ENCODE data around the gene MAP3K3. TPM values are rescaled to one million over a fixed set of nuclear protein-coding genes. Genes with fewer than 3 reads are reported as not detected.

The MAP3K3 gene
- total and polyA plus RNA-seq, 2 experiments from 2014 or later = 6.1 to 24.6 TPM

DNA sequence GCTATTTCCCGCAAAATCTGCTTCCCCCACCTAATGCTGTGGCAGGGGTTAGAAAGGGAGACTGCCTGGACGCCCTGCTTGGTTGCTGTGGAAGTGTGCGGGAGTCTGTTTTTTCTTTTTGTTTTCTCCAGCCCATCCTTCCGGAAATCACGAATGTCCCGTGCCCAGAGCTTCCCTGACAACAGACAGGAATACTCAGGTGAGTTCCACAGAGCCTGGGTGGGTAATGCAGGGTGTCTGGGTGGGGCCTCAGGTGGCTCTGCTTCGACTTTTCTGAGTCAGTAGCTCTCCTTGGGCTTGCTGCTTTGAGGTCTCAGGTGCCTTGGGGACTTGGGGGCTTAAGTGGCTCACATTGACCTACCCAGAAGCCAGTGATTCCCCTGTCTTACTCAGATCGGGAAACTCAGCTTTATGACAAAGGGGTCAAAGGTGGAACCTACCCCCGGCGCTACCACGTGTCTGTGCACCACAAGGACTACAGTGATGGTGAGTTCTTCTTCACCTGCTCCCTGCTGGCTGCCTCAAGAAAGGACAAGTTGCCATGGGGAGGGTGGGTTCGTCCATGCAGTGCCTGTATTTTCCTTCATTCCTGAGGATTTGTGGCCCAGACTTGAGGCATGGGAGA is 66.3 kb downstream of the MAP3K3 start (continued):
- TF ChIP-seq, protein P1, sequence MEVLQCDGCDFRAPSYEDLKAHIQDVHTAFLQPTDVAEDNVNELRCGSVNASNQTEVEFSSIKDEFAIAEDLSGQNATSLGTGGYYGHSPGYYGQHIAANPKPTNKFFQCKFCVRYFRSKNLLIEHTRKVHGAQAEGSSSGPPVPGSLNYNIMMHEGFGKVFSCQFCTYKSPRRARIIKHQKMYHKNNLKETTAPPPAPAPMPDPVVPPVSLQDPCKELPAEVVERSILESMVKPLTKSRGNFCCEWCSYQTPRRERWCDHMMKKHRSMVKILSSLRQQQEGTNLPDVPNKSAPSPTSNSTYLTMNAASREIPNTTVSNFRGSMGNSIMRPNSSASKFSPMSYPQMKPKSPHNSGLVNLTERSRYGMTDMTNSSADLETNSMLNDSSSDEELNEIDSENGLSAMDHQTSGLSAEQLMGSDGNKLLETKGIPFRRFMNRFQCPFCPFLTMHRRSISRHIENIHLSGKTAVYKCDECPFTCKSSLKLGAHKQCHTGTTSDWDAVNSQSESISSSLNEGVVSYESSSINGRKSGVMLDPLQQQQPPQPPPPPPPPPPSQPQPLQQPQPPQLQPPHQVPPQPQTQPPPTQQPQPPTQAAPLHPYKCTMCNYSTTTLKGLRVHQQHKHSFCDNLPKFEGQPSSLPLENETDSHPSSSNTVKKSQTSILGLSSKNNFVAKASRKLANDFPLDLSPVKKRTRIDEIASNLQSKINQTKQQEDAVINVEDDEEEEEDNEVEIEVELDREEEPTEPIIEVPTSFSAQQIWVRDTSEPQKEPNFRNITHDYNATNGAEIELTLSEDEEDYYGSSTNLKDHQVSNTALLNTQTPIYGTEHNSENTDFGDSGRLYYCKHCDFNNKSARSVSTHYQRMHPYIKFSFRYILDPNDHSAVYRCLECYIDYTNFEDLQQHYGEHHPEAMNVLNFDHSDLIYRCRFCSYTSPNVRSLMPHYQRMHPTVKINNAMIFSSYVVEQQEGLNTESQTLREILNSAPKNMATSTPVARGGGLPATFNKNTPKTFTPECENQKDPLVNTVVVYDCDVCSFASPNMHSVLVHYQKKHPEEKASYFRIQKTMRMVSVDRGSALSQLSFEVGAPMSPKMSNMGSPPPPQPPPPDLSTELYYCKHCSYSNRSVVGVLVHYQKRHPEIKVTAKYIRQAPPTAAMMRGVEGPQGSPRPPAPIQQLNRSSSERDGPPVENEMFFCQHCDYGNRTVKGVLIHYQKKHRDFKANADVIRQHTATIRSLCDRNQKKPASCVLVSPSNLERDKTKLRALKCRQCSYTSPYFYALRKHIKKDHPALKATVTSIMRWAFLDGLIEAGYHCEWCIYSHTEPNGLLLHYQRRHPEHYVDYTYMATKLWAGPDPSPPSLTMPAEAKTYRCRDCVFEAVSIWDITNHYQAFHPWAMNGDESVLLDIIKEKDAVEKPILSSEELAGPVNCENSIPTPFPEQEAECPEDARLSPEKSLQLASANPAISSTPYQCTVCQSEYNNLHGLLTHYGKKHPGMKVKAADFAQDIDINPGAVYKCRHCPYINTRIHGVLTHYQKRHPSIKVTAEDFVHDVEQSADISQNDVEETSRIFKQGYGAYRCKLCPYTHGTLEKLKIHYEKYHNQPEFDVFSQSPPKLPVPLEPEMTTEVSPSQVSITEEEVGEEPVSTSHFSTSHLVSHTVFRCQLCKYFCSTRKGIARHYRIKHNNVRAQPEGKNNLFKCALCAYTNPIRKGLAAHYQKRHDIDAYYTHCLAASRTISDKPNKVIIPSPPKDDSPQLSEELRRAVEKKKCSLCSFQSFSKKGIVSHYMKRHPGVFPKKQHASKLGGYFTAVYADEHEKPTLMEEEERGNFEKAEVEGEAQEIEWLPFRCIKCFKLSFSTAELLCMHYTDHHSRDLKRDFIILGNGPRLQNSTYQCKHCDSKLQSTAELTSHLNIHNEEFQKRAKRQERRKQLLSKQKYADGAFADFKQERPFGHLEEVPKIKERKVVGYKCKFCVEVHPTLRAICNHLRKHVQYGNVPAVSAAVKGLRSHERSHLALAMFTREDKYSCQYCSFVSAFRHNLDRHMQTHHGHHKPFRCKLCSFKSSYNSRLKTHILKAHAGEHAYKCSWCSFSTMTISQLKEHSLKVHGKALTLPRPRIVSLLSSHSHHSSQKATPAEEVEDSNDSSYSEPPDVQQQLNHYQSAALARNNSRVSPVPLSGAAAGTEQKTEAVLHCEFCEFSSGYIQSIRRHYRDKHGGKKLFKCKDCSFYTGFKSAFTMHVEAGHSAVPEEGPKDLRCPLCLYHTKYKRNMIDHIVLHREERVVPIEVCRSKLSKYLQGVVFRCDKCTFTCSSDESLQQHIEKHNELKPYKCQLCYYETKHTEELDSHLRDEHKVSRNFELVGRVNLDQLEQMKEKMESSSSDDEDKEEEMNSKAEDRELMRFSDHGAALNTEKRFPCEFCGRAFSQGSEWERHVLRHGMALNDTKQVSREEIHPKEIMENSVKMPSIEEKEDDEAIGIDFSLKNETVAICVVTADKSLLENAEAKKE (CRISPR knock-in tag; IDR thresholded peaks at IDR 0.05) = no peak

GRCh38 chr17:63689479-63689878 is 67.3 kb downstream of the MAP3K3 start:
- no peak overlapping the region for H3K4me3 Mint-ChIP-seq
- H3K27me3 Mint-ChIP-seq (ENCODE audit: insufficient read depth, low read depth, poor library complexity) = peaks cover 10% of the 10 kb centered on the region

More at GRCh38 chr17:63689479-63689878, 67.3 kb downstream of the MAP3K3 start:
- no peaks in the 10 kb centered on the region for H3K27me3 ChIP-seq (ENCODE audit: insufficient read depth)
- Mint-ChIP-seq H3K4me1 (peaks cover 4% of the 10 kb centered on the region; the same call in 2 of the 3 replicates), H3K36me3 (ENCODE audit: low read depth) (peaks cover 10% of the 10 kb centered on the region; the same call in 1 of the 3 replicates), H3K27ac (no peak overlapping the region), H3K9me3 (no peaks in the 10 kb centered on the region)
- H3K36me3 ChIP-seq (ENCODE audit: insufficient read depth) = peaks cover 4% of the 10 kb centered on the region; the same call in 1 of the 2 replicates
- ATAC-seq (no peak), DNase-seq (ENCODE audit: low spot score) (no peak)
- no peaks in the 10 kb centered on the region for H3K9me2 ChIP-seq (ENCODE audit: insufficient read depth)
- H3K4me1 ChIP-seq (ENCODE audit: insufficient read depth) = no peaks in the 10 kb centered on the region
- no peak overlapping the region for H2AFZ ChIP-seq
- TF ChIP-seq ZNF114 (CRISPR knock-in tag; IDR thresholded peaks at IDR 0.05) = no peak
- TF ChIP-seq STAT1 (IDR thresholded peaks at IDR 0.05; ENCODE audit: unreplicated experiment) = no peak
- no peak for TF ChIP-seq ETS1 (IDR thresholded peaks at IDR 0.05)
- no peak overlapping the region for H3K4me2 ChIP-seq
- H3F3A ChIP-seq (replicated peaks; ENCODE audit: low read depth) = no peaks in the 10 kb centered on the region; the same call in 1 of the 2 replicates
- no peak overlapping the region for H3K27ac ChIP-seq (ENCODE audit: low read depth)
- H3K79me2 ChIP-seq (replicated peaks; ENCODE audit: insufficient read depth) = no peaks in the 10 kb centered on the region
- H4K20me1 ChIP-seq (replicated peaks; ENCODE audit: insufficient read depth) = no peaks in the 10 kb centered on the region; the same call in 1 of the 2 replicates
- H3K4me3 ChIP-seq = no peak overlapping the region
